Cardiac muscle cell (in vitro differentiated cells and primary cell): ENCODE measurements around the gene PARVA. TPM values are rescaled to one million over a fixed set of nuclear protein-coding genes. Genes with fewer than 3 reads are reported as not detected.
A peak's percentile ranks its signal among the peaks of the same experiment; 100 is the strongest.

Source experiments
- DNase-seq, 2 donors: peaks; one replicate each; pipeline versions ENCODE4 v3.0.0 to v3.0.0-alpha.2; 2010 to 2017; ENCODE audit warnings: low read depth in 1 of 2, low spot score in 1 of 2
- H3K27ac ChIP-seq: fragments of 200-600 bp; sonication (generic); 2 replicates; pipeline ENCODE4 v1.5.1; 2016
- H3K27me3 ChIP-seq: fragments of 200-600 bp; sonication (generic); 2 replicates; pipeline ENCODE4 v1.6.0; 2016; ENCODE audit warnings: control low read depth
- H3K36me3 ChIP-seq: fragments of 200-600 bp; sonication (generic); 2 replicates; pipeline ENCODE4 v1.5.1; 2016; ENCODE audit warnings: control low read depth
- H3K4me1 ChIP-seq: fragments of 200-600 bp; sonication (generic); 2 replicates; pipeline ENCODE4 v1.8.1; 2017; ENCODE audit warnings: low read depth, mild to moderate bottlenecking, mixed run types
- H3K4me3 ChIP-seq: fragments of 200-600 bp; sonication (generic); 2 replicates; pipeline ENCODE4 v1.5.1; 2016; ENCODE audit warnings: mild to moderate bottlenecking
- H3K9me3 ChIP-seq: fragments of 200-600 bp; sonication (generic); 2 replicates; pipeline ENCODE4 v1.5.1; 2017; ENCODE audit warnings: low read depth, mild to moderate bottlenecking, control low read depth
- CTCF ChIP-seq: IDR thresholded peaks from 2 replicates; pipeline ENCODE4 v1.5.1; 2012; ENCODE audit warnings: low read depth, mild to moderate bottlenecking, low read length
- polyA plus RNA-seq: library from polyadenylated mRNA; unstranded; fragments of >200 nt; fragmentation: Nextera tagmentation; extraction: Ambion mirVana; gene quantifications from 2 replicates; pipeline ENCODE4 v1.2.1, GENCODE V29; 2016
- total RNA-seq: library from RNA; depleted of rRNA; stranded (reverse); fragments of >200 nt; gene quantifications from 2 replicates; pipeline ENCODE4 v1.2.3, GENCODE V29; 2016

The PARVA gene
- total and polyA plus RNA-seq, 2 experiments from 2014 or later: 13.0 to 24.2 TPM

DNA sequence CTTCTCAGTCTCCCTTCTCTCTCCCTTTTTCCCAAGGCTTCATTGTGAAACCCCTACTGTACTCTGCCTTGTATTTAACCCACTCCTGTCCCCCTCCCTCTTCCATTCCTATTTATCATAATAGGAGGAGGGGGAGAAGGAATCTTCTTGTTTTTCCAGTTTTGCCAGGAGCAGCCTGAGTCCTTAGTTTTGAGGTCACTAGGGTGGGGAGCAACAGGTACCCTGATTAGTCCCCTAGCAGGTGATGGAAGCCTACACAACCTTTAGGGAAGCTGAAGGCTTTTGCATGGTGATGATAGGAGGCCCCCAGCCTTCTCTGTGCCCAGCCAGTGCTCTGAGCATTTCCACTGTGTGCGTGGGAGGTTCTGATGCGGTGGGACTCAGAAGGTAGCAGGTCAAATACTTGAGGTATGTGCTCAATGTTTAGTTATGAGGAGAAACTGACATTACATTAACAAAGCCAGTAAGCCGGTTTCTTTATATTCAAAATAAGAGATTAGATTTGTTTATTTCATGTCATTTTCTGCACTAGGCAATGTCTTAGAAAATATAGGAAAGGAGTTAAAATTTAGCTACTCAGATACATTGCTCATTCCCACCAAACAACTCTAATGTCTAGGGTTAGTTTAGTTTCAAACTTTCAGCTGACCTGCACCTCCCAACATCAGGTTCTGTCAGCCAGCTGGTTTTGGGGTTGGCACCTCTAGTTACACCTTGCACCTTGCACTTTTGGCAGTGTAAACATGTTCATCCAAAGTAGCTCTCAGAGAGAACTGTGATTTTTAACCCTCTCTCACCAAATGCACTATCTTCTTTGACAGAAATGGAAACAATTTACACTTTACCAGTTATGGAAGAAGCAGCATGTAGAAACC is 26.0 kb downstream of the PARVA start:
- no peaks in the 10 kb centered on the region for H3K9me3 ChIP-seq
- H3K27ac ChIP-seq: no peak overlapping the region

DNA sequence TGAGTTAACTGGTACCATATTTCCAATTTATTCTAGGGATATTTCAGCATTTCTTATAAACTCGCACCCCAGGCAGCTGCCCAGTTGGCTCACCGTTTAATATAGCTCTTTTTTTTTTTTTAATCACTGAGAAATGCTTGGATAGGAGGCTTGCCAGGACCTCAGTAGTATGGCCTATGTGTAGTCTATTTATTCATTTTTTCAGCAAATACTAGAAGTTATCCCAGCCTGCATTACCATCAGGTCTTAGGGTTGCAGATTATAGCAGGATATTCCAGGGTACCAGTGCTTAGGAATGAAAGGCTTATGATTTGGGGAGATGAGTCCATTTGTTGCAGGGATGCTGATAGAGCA is 26.6 kb downstream of the PARVA start:
- H3K27ac ChIP-seq: no peak overlapping the region
- no peak for DNase-seq
- H3K4me3 ChIP-seq: no peak overlapping the region
- no peaks in the 10 kb centered on the region for H3K9me3 ChIP-seq
- H3K27me3 ChIP-seq: no peaks in the 10 kb centered on the region
- TF ChIP-seq CTCF: no peak
- H3K4me1 ChIP-seq: no peaks in the 10 kb centered on the region
- H3K36me3 ChIP-seq: no peaks in the 10 kb centered on the region

More for the DNA sequence above, 26.0 kb downstream of the PARVA start:
- Histone ChIP-seq H3K27me3 (no peaks in the 10 kb centered on the region), H3K36me3 (no peaks in the 10 kb centered on the region), H3K4me3 (no peak overlapping the region), H3K4me1 (no peaks in the 10 kb centered on the region)
- TF ChIP-seq CTCF: no peak
- DNase-seq: peak in 1 of 2 donors; percentile 37

DNA sequence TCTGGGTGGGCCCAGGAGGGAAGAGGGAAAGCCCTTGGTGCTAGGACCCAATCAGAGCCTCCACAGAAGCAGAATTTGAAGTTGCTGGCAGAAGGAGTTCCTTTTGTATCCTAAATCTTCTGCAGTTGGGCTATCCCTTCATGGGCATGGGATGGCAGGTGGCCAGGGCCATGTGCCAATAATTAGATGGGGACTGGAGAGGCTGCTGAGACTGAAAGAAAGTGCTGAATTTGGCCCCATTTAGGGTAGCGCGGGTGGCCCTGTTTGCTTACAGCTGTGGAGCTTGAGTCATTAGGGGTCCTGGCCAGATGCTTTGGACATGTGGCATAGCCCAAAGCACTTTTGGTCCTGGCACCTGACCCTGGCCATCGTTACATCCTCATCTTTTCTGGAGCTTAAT is 27.1 kb downstream of the PARVA start:
- H3K27ac ChIP-seq: no peak overlapping the region
- no peaks in the 10 kb centered on the region for H3K36me3 ChIP-seq
- TF ChIP-seq CTCF: no peak
- H3K4me3 ChIP-seq: no peak overlapping the region
- no peak for DNase-seq
- no peaks in the 10 kb centered on the region for H3K9me3 ChIP-seq
- no peaks in the 10 kb centered on the region for H3K4me1 ChIP-seq
- H3K27me3 ChIP-seq: no peaks in the 10 kb centered on the region

- Histone ChIP-seq H3K36me3 (no peaks in the 10 kb centered on the region), H3K9me3 (no peaks in the 10 kb centered on the region), H3K27ac (no peak overlapping the region), H3K4me1 (peaks cover 4% of the 10 kb centered on the region), H3K4me3 (no peak overlapping the region), H3K27me3 (no peaks in the 10 kb centered on the region)
- no peak for TF ChIP-seq CTCF
- no peak for DNase-seq
Observed at GRCh38 chr11:12408156-12408770, 30.9 kb downstream of the PARVA start.

DNA sequence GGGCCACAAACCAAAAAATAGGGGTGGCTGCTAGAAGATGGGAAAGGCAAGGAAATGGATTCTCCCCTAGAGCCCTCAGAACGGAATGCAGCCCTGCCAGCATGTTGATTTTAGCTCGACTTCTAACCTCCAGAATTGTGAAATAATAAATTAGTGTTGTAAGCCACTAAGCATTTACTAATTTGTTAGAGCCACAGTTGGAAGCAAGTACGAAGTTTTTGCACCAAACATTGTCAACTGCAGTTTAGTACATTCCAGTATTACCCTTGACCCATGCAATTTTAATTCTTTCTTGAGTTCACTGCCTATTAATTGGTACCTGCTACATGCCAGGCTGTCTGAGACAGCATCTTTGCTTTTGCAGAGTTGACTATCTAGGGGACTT is 32.2 kb downstream of the PARVA start:
- no peaks in the 10 kb centered on the region for H3K9me3 ChIP-seq
- no peaks in the 10 kb centered on the region for H3K36me3 ChIP-seq
- no peak overlapping the region for H3K27ac ChIP-seq
- no peaks in the 10 kb centered on the region for H3K27me3 ChIP-seq
- no peak overlapping the region for H3K4me3 ChIP-seq
- no peak for TF ChIP-seq CTCF
- H3K4me1 ChIP-seq: peaks cover 4% of the 10 kb centered on the region
- peak in 1 of 2 donors; percentile 51 for DNase-seq
